GM10266 (cell line): Measurements from ENCODE around the gene RBM23.

Source experiments
- DNase-seq: peaks from one replicate; pipeline ENCODE4 v3.0.0; 2012; ENCODE audit errors: extremely low spot score
- TF ChIP-seq, protein P1 (sequence below): IDR thresholded peaks from 2 replicates; pipeline ENCODE4 v1.5.1; 2012; ENCODE audit warnings: mild to moderate bottlenecking, low read depth; ENCODE audit not compliant: control insufficient read depth, insufficient read depth; ENCODE audit errors: missing control alignments

The RBM23 gene

GRCh38 chr14:22884738-22885523 is 34.0 kb downstream of the RBM23 start:
- TF ChIP-seq, protein P1, sequence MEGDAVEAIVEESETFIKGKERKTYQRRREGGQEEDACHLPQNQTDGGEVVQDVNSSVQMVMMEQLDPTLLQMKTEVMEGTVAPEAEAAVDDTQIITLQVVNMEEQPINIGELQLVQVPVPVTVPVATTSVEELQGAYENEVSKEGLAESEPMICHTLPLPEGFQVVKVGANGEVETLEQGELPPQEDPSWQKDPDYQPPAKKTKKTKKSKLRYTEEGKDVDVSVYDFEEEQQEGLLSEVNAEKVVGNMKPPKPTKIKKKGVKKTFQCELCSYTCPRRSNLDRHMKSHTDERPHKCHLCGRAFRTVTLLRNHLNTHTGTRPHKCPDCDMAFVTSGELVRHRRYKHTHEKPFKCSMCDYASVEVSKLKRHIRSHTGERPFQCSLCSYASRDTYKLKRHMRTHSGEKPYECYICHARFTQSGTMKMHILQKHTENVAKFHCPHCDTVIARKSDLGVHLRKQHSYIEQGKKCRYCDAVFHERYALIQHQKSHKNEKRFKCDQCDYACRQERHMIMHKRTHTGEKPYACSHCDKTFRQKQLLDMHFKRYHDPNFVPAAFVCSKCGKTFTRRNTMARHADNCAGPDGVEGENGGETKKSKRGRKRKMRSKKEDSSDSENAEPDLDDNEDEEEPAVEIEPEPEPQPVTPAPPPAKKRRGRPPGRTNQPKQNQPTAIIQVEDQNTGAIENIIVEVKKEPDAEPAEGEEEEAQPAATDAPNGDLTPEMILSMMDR, result no peak
- peak; percentile 9 for DNase-seq

GRCh38 chr14:22884076-22884737 is 34.7 kb downstream of the RBM23 start:
- TF ChIP-seq, protein P1, result no peak
- peak; percentile 15 for DNase-seq

GRCh38 chr14:22883173-22883976 is 35.6 kb downstream of the RBM23 start, which contains the start of gene REM2:
REM2 (plus strand) TSS chr14:22883222; CDS start chr14:22883288, 66 bp downstream.
- TF ChIP-seq, protein P1, result no peak
- peak; percentile 21 for DNase-seq

DNA sequence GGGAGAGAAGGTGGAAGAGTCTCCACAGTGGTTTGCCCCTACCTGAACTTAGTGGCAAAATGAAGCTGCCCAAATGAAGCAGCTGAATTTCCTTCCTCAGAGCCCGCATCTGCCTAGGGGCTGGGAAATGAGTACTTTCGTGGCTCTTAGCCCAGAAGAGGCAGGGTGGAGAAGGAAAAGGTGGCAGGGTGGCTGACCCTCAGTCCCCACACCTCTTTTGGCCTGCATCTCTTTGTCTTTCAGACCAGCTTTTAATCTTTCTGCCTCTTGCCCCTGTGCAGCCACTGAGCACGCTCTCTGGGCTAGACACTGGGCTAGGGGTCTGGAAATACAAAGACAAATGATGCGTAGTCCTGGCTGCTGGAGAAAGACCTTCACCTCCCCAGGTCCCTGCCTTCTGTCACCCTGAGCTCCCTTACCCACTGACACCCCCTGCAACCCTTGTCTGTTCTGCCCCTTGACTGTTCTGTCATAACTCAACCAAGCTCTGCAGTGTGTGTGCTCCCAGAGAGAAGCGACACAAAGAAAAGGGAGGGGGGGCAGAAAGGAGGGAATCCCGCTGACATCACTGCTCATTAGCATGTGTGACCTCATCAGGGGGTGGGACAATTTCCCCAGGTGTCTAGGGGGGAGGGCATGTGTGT is 36.3 kb downstream of the RBM23 start:
- DNase-seq, result peak; percentile 46
- TF ChIP-seq, protein P1, result no peak

DNA sequence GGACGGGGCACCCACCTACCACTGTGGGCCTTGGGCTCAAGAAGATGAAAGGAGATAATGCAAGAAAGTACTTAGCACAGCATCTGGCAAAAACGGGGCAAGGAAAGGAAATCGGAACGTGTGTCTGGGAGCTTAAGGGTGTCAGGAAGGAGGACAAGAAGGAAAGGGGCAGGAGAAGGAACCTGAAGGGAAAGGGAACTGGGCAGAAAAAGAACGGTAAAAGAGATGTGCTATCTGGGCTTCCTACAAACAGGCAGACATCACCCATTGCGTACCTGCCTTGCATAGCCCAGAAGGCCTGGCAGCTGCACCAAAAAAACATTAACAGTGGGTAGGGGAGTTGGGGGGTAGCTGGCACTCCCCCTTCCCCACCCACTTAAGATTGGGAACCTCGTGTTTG is 36.9 kb downstream of the RBM23 start:
- DNase-seq, result peak; percentile 18

More for the DNA sequence above, 36.9 kb downstream of the RBM23 start:
- TF ChIP-seq, protein P1, result no peak
